GM19238 (cell line): Measurements from ENCODE around the gene AHDC1.

ENCODE experiments used
- DNase-seq: peaks from one replicate; pipeline ENCODE4 v3.0.0; 2011; ENCODE audit warnings: low spot score; ENCODE audit not compliant: insufficient read length

Gene AHDC1

DNA sequence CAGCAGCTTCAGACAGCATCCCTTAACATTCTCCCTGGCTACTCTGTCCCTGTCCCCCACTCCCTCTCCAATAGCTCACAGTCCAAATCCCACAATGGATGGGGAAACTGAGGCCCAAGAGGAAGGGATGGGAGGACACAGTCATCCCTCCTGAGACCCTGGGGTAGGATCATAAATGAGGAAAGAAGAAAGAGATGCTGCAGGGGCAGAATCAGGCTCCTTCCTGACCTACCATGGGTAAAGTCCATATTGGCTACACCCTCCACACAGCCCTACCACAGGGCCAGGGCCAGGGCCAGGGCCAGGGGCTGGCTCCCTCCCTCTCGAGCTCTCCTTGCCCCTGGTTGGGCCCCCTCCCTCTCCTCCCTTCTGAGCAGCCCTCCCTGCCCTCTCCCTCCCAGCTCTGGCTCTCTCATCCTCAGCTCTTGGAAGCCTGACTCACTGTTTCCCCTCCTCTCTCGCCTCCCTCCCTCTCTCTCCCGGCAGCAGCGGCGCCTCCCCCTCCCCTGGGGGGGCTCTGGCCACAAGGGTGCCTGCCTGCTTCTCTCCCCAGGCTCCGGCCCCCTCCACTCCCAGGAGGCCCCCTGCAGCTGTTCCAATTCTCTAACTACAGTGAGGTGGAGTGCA is 4.9 kb downstream of the AHDC1 start:
- no peak for DNase-seq

DNA sequence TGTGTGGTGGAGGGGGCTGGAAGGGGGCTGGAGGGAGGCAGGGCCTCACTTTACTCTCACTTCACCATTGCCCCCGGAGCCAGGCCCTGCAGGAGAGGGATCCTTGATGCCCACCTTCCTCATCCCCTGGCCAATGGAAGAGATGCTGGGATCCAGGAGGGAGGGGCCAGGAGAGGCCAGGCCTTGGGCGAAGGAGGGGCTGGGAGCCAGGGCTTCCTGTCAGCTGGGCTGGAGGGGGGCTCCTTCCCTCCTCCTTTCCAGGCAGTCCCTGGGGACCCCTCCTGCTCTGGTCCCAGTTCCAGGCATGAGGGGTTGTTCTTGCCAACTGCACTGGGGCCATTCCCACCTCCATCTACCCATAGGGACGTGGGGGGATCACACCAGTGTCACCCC is 5.7 kb downstream of the AHDC1 start:
- DNase-seq = no peak

DNA sequence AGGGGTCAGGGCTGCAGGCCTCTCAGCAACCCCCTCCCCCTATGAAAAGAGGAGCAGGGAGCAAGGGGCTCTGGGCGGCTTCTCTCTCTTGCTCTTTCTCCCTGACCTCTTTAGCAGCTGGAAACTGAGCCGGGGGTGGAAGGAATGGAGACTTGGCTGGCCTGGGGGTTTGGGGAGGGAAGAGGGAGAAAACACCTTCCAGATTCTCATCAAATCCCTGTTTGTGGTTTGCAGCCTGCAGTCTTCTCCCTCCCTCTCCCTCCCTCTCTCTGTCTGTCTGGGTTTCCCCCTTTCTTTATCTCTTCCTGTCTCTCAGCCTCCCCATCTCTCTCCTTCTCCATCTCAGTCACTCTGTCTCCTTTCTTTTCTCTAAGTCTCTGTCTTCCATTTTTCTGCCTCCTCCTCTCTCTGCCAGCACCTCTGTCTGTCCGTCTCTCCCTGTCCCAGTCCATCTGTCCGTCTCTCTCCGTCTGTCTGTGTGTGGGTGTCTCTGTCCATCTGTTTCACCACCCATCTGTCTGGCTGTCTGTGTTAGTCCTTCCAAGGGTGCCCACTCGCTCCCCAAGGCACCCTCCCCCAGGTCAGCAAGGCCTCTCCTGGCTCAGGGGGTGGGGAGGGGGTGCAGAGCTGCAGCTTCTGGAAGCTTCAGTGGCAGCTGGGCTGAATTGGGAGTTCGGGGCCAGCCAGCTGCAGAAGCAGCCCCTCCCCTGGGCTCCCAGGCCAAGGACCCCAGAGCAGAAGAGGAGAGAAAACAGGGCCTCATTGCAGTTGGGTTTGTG is 6.2 kb downstream of the AHDC1 start:
- DNase-seq = no peak

DNA sequence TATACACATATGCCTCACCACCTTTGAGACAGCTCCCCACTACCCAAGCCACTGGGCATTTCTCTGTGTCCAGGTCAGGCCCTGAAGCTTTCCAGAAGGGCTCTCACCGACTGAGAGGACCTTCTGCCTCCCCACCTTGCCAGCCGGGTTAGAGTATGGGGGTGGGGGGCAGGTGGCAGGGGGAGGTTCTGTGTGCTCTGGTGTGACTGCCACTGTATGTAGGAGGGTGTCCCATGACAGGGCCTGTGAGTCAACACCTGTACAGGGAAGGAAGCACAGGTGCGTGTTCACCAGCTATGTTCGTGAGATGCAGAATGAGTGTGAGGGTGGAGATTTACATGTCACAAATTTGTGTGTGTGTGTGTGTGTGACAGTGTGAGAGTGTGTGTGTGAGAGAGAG is 7.0 kb downstream of the AHDC1 start:
- no peak for DNase-seq

DNA sequence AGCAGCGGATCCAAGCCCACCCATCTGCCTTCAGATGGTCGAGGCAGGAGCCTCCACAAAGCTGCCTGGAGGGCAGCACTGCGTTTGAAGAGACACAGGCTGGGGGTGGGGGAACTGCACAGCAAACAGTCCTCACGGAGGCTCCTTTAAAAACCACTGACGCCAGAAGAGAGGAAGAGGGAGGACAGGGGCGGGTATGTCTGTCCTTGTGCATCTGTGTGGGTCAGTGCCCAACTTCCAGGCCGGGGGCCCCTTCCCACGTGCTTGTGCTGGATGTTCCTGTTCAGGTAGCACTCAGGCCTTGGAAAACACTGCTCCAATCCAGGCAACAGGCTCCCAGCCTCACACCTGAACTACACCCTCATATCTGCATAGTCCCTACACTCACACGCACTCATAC is 7.7 kb downstream of the AHDC1 start:
- DNase-seq = no peak

DNA sequence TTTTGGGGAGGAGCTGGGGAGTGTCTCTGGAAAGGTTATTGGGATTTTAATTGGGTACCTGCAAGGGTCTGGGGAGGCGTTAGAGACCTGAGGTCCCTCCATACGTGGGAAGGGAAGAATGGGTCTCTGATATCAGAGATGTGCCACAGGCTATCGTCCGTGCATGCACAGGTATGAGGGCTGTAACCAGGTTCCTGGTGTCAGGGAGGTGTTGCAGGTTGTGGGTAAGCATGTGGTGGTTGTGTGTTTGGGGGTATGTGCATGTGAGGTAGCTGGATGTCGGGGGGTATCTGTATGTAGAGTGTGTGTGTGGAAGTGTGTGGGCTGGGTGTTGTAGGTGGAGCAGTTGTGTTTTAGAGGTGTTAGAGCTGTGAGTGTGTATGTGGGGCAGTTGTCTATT is 8.3 kb downstream of the AHDC1 start:
- no peak for DNase-seq

DNA sequence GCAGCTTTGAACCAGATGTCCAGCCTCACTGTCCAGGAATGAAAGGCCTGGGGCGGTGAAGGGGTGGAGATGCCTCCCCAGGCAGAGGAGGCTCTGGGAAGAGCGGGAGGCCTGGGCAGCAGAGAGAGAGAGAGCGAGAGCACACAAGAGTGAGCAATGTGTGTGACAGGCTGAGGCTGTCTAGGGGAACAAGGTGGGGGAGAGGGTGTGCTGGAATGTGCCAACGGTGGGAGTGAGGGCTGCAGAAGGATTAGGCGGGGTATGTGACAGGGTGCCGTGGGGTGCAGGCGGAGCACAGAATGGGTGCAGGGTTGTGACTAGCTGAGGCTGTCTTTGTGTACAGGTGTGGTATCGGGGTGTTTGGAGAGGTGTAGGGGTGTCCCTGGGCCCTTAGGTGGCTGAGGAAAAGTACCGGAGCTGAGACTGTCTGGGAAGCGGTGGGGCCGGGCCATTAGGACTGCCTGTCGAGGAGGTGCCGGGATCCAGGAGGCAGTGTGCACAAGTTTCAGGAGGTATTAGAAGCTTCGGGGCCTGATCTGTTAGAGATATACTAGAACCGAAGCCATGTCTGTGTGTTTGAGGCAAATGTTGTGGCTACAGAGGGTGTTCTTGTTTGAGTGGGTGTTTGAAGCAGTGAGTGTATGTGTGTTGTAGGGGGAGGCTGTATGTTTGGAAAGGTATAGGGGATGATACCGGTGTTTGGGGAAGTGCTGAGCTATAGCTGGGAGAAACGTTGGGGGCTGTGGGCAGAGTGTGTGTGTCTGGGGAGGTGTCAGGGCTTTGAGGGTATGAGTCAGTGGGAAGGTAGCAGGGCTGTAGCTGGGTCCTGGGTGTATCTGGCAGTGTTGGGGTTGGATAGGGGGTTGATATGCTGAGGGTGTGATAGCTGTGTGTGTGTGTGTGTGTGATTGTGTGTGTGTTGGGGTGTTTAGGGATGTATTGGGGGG is 9.1 kb downstream of the AHDC1 start:
- no peak for DNase-seq

DNA sequence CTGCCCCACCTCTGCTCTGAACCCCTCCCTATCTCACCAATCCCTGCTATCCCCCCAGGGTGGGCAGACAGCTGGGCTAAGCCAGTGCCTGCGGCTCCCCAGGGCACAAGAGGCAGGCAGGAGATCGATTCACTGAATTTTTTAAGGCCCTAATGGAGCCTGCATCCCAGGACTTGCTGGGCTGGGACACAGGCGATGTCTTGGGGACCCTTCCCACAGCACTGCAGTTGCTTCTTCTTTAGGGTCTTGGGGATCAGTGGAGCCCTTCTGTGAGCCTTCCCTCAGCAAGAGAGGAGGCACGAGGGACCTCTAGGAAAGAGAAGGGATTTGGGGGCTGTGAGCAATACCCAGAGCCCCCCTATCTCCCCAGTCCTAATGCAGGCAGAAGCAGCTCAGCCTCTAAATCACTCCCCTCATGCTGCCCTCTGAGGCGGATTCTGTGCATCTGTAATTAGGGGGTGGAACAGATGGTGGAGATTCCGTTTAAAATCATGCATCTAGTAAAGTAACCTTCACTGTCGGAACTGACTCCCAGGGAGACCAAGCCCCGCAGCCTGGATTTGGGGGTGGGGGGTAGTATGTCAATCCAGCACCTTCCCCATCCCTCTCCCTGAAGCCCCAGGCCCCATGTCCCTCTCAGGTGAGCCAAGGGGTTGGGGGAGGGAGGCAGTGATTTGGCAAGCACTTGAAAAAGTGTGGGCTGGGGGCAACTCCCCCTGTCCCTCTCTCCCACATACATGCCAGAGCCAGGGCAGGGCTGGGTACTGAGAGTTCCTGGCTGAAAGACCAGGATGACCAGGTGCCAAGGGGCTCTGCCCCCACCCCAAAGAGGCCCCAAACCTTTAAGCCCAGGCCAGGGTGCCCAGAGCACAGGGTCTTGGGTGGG is 10.0 kb downstream of the AHDC1 start:
- no peak for DNase-seq

DNA sequence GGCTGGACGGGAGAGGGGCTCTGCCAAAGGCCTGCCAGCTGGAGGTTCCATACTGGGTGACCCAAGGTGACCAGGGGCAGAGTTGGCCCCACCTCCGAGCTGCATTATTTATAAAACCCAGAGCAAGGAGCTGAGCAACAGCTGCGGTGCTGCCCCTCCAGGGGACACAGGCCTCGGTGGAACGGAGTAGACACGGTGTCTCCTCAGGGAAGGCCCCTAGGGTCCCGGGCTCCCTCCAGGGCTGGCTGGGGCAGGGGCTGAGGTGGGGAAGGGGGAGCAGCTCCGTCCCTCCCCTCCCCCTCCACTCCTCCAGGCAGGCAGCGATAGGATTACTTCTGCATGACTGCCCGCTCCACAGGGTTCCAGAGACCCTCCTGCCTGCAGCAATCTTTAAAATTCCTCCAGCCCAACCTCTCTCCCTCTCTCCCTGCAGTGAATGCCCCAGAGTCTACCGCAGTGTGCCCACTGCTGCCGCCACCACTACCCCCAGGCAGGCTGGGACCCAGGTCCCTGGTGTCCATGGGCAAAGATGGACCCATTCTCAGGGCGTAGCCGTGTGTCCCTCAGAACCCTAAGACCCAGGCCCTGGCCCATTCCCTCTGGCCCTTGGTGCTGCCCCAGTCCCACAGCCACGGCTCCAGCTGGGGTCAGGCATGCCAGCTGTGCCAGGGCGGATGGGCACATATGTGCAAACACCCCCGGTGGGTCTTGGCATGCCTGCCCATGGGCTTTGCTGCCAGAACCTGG is 10.8 kb downstream of the AHDC1 start:
- no peak for DNase-seq

DNA sequence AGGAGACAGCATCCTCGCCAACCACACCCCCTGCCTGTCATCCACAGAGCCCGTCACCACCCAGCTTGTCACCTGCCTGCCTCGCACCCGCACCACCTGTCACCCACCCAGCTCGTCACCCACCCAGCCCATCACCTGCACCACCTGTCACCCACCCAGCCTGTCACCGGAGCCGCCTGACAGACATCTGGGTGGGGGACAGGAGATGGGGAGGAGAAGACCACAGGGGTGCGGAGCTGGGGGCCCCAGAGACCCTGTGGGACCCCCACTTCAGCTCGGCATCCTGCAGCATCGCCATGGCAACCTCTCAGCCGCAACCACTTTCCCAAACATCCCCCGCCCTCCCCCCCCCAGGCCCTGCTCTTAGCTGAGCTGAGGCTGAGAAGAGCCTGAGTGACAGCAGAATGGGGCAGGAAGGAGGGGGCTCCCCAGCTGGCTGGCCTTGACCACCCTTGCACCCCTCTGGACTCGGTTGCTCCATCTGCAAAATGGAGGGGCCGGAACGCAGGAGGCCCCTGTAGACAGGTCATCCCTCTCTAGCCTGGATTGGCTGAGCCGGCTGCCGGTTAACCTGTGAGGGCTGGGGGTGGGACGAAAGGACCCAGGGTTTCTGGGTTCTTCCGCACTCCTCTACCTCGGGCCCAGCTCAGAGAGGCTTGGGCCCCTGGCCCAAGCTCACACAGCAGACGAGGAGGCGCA is 11.6 kb downstream of the AHDC1 start:
- no peak for DNase-seq

DNA sequence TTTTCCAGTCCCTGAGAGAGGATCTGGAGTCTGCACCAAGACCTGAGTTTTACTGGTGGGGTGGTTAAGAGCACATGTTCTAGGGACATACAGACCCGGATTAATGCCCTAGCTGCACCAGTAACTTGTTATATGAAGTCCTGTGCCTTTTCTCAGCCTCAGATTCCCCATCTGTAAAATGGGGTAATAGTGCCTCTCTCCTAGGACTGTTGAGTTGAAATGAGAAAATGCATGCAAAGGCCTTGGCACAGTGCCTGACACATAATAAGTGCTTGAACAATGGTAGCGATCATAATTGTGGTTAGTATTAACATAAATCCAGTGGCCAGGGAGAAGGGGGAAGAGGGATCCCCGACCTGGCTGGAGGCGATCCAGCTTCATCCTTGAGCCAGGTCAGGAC is 12.3 kb downstream of the AHDC1 start:
- DNase-seq = no peak

DNA sequence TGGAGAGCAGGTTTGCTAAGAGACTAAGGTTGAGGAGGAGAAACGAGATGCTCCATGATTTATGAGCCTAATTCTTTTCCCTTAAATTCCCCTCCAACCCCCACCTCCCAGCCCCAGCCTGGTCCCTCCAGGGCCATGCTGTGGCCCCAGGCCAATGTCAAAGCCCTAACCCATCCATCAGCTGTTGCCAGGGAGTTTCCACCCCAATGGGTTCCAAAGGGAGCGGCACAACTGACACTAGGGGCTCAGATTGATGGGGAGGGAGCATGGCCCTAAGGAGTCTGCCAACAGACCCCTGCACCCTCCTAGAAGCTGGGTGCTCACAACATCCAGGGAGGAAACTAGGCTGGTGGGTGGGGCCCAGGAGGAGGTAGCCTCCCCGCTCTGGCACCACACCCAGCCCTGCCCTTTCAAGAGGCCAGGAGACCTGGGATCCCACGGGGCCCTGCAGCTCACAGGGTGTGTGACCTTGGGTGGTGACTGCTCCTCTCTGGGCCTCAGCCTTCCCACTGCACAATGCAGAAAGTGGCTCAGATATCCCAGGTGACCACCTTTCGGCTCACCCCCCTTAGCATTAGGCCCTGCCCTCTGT is 12.9 kb downstream of the AHDC1 start:
- no peak for DNase-seq

DNA sequence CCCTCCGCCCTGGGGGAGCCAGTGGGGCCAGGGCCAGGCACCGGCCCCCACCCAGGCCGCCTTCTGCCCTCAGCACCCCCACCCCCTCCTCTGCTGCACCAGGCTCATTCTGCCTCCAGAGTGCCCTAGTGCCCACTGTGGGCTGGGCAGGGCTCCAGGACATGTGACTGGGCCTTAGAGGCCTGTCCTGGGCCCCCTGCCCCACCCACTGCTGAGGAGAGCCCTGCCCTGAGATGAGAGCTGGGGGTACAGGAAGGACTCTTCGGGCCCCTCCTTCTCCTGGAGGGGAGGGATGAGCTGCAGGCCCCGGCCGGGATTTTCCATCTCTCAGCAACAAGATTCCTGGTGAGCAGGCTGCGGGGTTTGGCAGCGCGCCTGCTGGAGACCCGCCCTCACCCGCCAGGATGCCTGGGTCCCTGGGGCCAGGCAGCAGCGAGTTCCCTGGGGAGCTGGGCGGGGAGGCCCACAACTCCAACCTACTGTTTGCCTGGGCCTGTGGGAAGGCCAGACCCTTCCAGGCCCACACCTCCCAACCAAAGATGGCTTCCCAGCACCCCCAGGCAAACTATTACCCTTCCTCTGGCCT is 14.0 kb downstream of the AHDC1 start:
- no peak for DNase-seq

DNA sequence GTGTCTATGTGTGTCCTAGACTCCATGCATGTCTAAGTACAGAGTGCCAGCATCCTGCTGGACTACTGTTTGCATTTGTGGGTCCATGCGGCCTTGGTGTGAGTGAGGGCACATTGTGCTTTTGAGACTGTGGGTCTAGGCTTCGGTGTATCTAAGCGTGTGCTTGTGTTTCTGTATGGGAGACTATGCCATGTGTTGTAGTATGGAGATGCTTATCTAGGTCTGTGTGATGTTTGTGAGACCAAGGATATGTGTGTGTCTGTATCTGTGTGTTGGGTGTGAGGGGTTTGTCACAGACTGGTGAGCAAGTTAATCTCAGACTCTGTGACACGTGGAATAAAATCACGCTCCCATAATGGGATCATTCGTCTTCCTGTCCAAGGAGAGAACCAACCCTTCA is 14.5 kb downstream of the AHDC1 start:
- no peak for DNase-seq

DNA sequence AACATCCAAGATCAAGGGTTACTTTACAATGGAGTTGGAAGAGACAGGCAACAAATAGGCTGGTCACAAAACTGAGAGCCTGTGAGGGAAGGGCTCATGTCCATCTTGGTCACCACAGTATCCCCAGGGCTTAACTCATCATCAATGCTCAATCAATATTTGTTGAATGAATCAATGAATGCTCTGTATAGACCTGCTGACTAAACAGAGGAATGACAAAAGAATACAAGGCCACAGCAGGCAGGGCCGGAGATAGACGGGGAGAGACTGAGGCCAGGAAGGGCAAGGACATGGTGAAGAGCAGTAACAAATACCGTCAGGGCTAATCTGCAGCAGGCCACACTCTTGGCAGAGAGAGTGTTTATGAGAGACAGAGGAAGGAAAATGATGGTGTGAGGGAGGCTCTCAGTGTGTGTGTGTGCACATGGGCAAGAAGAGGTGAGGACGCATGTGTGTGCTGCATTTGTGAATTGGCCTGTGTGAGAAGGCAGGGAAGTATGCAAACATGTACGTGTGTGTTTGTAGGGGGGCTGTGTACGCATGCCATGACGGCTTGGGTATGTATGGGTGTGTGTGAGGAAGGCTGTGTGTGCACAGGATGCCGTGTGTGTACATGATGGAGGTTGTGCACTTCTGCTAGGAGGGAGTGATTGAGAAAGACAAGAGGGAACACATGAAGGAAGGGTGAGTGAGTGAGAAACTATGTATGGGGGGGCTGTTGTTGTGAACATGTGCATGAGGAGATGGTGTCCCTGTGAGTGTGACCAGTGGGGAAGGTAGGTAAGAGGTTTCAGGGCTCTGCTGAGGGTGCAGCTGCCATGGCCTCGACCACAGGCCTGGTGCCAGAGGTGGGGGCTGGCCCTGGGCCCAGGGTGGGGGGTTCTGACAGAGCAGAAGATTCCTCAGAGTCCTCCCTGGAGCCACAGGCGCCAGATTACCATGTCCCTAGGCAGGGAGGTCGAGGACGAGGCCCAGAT is 15.4 kb downstream of the AHDC1 start:
- DNase-seq = no peak

DNA sequence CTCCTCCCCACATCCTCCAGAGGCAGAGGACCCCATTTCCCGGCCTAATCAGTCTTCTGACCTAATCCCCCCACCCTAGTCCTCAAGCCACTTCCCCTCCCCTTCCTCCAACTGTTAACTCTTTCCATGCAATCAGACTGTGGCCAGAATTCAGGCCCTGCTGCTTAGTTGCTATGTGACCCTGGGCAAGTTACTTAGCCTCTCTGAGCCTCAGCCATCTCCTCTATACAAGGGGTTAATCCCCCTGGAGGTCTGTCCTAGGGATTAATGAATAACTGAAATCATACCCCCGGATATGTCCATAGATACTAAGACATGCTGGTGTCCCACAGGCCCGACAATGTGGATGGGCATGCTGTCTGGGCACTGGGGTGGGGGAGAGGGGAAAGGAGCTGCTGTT is 18.3 kb downstream of the AHDC1 start:
- DNase-seq = no peak

DNA sequence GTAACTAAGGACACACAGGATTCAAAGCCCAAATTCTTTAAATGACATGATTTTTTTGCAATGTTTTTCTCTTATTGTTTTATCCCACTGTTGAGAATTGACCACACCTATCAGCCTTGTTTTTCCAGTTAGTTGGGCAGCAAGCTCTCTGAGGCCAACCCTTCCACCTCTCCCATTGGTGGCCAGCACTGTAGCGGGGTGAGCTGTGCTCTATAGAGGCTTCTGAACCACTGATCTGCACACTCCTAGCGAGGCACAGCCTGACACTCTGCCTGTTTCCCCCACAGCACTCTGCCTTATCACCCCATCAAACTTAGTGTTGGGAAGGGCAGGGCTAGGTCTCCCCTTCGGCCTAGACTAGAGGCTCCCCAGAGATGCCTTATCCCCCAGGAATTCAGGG is 19.5 kb downstream of the AHDC1 start:
- no peak for DNase-seq

DNA sequence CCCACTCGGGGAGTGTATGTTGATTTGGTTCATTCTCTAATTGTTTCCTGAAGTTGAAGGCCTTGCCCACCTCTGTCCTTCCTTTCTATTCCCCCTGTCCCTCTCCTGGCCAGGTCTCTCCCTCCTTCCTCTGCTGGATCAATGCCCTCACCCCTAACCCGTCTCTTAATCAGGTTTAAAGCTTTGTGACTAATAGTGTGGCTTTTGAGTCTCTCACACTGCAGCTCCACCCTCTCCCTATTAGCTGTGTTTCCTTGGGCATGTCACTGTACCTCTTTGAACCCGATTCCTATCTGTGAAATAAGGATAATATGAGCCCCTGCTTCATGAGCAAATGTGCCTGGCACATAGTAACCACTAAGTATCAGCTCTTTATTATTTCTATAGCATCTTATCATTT is 20.5 kb downstream of the AHDC1 start:
- no peak for DNase-seq
